K562 (cell line): Measurements from ENCODE around the gene SPATA13. TPM values are rescaled to one million over a fixed set of nuclear protein-coding genes. Genes with fewer than 3 reads are reported as not detected.

Experiments used
- ATAC-seq: fragments of 200-7000 bp; cut with Tn5 transposase; 3 replicates; pipeline ENCODE4 v1.9.1; 2020; ENCODE audit warnings: moderate library complexity
- BruUV-seq: library from RNA; stranded (reverse); fragments of 400-500 nt; replicated peaks from 2 replicates; lab custom pipeline; 2021; lab: Mats Ljungman, UMichigan
- CTCF ChIA-PET: fragments of 300-600 bp; formaldehyde crosslinking; extraction: SDS; loops from one replicate; lab custom pipeline; 2021; ENCODE audit warnings: low intra/inter-chr PET ratio; lab: Yijun Ruan, JAX
- POLR2A ChIA-PET: fragments of 300-600, 350-650 bp; sonication (Branson Sonifier 250); formaldehyde crosslinking; extraction: SDS; loops from one replicate; lab custom pipeline; 2021; ENCODE audit warnings: antibody characterized with exemption, inconsistent platforms; lab: Yijun Ruan, JAX
- DNase-seq, 4 experiments: peaks; one replicate each; pipeline versions ENCODE4 v3.0.0 to v3.0.0-alpha.2; 2011 to 2018; ENCODE audit warnings: low spot score in 3 of 4, mixed read lengths in 3 of 4; ENCODE audit errors: extremely low read depth in 1 of 4
- FAIRE-seq: peaks from 2 replicates; lab custom pipeline; 2011; peaks lifted over from hg19 to GRCh38; lab: Jason Lieb, UNC
- H2AFZ ChIP-seq: 2 replicates; pipeline ENCODE4 v1.6.0; 2011; ENCODE audit warnings: low read depth, low read length, control low read depth, inconsistent platforms
- H3K27ac ChIP-seq: fragments of 200-600 bp; 3 replicates; pipeline ENCODE4 v1.8.0; 2011; ENCODE audit warnings: low read depth, mild to moderate bottlenecking, control low read depth, inconsistent platforms, low read length, moderate library complexity, mixed read lengths; ENCODE audit errors: extremely low read depth
- H3K27me3 ChIP-seq, 2 experiments: fragments of 300-600 bp in 1 of 2; 2 replicates in 1 of 2; 3 replicates in 1 of 2; pipeline versions ENCODE4 v1.6.0 to v1.8.0; 2011; ENCODE audit warnings: inconsistent platforms in 2 of 2, low read length in 2 of 2, mild to moderate bottlenecking in 1 of 2, mixed read lengths in 1 of 2, moderate library complexity in 1 of 2; ENCODE audit not compliant: control insufficient read depth in 2 of 2, insufficient read depth in 2 of 2
- H3K36me3 ChIP-seq: fragments of 300-600 bp; 3 replicates; pipeline ENCODE4 v1.8.0; 2011; ENCODE audit warnings: mild to moderate bottlenecking, low read length, inconsistent platforms; ENCODE audit not compliant: control insufficient read depth, insufficient read depth
- H3K4me1 ChIP-seq, 2 experiments: fragments of 200-600 bp in 1 of 2; replicated peaks in 1 of 2; 2 replicates in 1 of 2; 3 replicates in 1 of 2; pipeline versions ENCODE4 v1.5.1 to v1.8.0; 2011; ENCODE audit warnings: inconsistent platforms in 2 of 2, low read length in 2 of 2, mild to moderate bottlenecking in 1 of 2, mixed read lengths in 1 of 2, moderate library complexity in 1 of 2; ENCODE audit not compliant: control insufficient read depth in 2 of 2, insufficient read depth in 2 of 2
- H3K4me2 ChIP-seq: 2 replicates; pipeline ENCODE4 v1.6.1; 2011; ENCODE audit warnings: low read length, control low read depth, inconsistent platforms, mixed read lengths; ENCODE audit not compliant: insufficient read depth
- H3K4me3 ChIP-seq: fragments of 200-600 bp; sonication (generic), shearing (Covaris generic); 2 replicates; pipeline ENCODE4 v1.5.1; 2016; ENCODE audit warnings: control low read depth, inconsistent platforms
- H3K79me2 ChIP-seq: fragments of 200-600 bp; 3 replicates; pipeline ENCODE4 v1.8.0; 2011; ENCODE audit warnings: low read length, inconsistent platforms; ENCODE audit not compliant: control insufficient read depth, insufficient read depth
- H3K9ac ChIP-seq, 2 experiments: 2 replicates each; pipeline versions ENCODE4 v1.6.0 to v1.6.1; 2011; ENCODE audit warnings: low read depth in 2 of 2, low read length in 2 of 2, control low read depth in 1 of 2, inconsistent platforms in 1 of 2, mild to moderate bottlenecking in 1 of 2, mixed read lengths in 1 of 2; ENCODE audit not compliant: insufficient read depth in 1 of 2
- H3K9me1 ChIP-seq: one replicate; pipeline ENCODE4 v1.6.0; 2011; ENCODE audit warnings: inconsistent platforms, mild to moderate bottlenecking, low read length, moderate library complexity; ENCODE audit not compliant: control insufficient read depth, insufficient read depth
- H3K9me3 ChIP-seq: replicated peaks from 2 replicates; pipeline ENCODE4 v1.5.1; 2011; ENCODE audit warnings: low read depth, low read length, inconsistent platforms; ENCODE audit not compliant: control insufficient read depth, insufficient read depth
- H4K20me1 ChIP-seq: replicated peaks from 2 replicates; pipeline ENCODE4 v1.6.1; 2011; ENCODE audit warnings: low read length, inconsistent platforms, mixed read lengths; ENCODE audit not compliant: control insufficient read depth, insufficient read depth
- BACH1 ChIP-seq: fragments of 200-800 bp; sonication (Bioruptor generic); IDR thresholded peaks from 2 replicates; pipeline ENCODE4 v1.6.1; 2016; ENCODE audit warnings: missing genetic modification characterization, missing compliant biosample characterization
- E2F3 ChIP-seq: fragments of 250-450 bp; sonication (Bioruptor Pico); IDR thresholded peaks from 2 replicates; pipeline ENCODE4 v1.4.0; 2020; ENCODE audit warnings: mild to moderate bottlenecking
- HSF4 ChIP-seq: fragments of 250-450 bp; sonication (Bioruptor Pico); IDR thresholded peaks from 2 replicates; pipeline ENCODE4 v2.1.2; 2022; ENCODE audit warnings: mild to moderate bottlenecking, moderate library complexity, borderline replicate concordance
- ILK ChIP-seq: fragments of 450-650 bp; IDR thresholded peaks from 2 replicates; pipeline ENCODE4 v1.6.1; 2016; ENCODE audit warnings: missing genetic modification characterization, low read depth, mild to moderate bottlenecking, missing compliant biosample characterization, moderate library complexity, borderline replicate concordance
- KDM1A ChIP-seq, 2 experiments: fragments of 450-650 bp; IDR thresholded peaks; 2 replicates each; pipeline ENCODE4 v1.6.1; 2016; ENCODE audit warnings: mild to moderate bottlenecking in 2 of 2
- LCOR ChIP-seq: sonication (generic); formaldehyde crosslinking; IDR thresholded peaks from 2 replicates; pipeline ENCODE4 v1.8.0; 2022; ENCODE audit warnings: mild to moderate bottlenecking, missing genetic modification reagents
- POLR2G ChIP-seq: fragments of 200-400 bp; formaldehyde crosslinking; IDR thresholded peaks from 2 replicates; pipeline ENCODE4 v1.6.1; 2017; ENCODE audit warnings: low read depth, mild to moderate bottlenecking, antibody characterized with exemption, low read length, moderate library complexity
- SMARCA4 ChIP-seq: fragments of 450-650 bp; IDR thresholded peaks from 2 replicates; pipeline ENCODE4 v1.6.1; 2016
- SRF ChIP-seq, 2 experiments: fragments of 250-450, 450-650 bp in 1 of 2; sonication (Bioruptor Pico) in 1 of 2; sonication (generic) in 1 of 2; formaldehyde crosslinking; IDR thresholded peaks; 2 replicates each; pipeline versions ENCODE4 v1.5.0 to v1.5.1; 2020 to 2022; ENCODE audit warnings: mild to moderate bottlenecking in 1 of 2, missing genetic modification reagents in 1 of 2
- SRSF1 ChIP-seq: fragments of 200-400 bp; formaldehyde crosslinking; IDR thresholded peaks from 2 replicates; pipeline ENCODE4 v1.6.1; 2017; ENCODE audit warnings: mild to moderate bottlenecking, low read depth, low read length, moderate library complexity
- TCF7L2 ChIP-seq: fragments of 150-350 bp; IDR thresholded peaks from 2 replicates; pipeline ENCODE4 v1.6.1; 2016; ENCODE audit warnings: low read depth, mild to moderate bottlenecking, low read length, moderate library complexity
- ZFP1 ChIP-seq: fragments of 450-650 bp; formaldehyde crosslinking; IDR thresholded peaks from 2 replicates; pipeline ENCODE4 v1.4.0; 2020; ENCODE audit warnings: mild to moderate bottlenecking, mixed read lengths
- ZNF224 ChIP-seq: sonication (generic); formaldehyde crosslinking; IDR thresholded peaks from 2 replicates; pipeline ENCODE4 v1.8.0; 2022; ENCODE audit warnings: mild to moderate bottlenecking, missing genetic modification reagents
- ZNF23 ChIP-seq: fragments of 250-450 bp; sonication (Bioruptor Pico); IDR thresholded peaks from 2 replicates; pipeline ENCODE4 v1.4.0; 2020; ENCODE audit warnings: mild to moderate bottlenecking
- ZNF431 ChIP-seq: sonication (generic); formaldehyde crosslinking; IDR thresholded peaks from 2 replicates; pipeline ENCODE4 v1.8.0; 2022; ENCODE audit warnings: mild to moderate bottlenecking, missing genetic modification reagents
- ZNF436 ChIP-seq: fragments of 250-450, 450-650 bp; sonication (Bioruptor Pico); formaldehyde crosslinking; IDR thresholded peaks from 2 replicates; pipeline ENCODE4 v1.7.0; 2020; ENCODE audit warnings: mild to moderate bottlenecking
- ZNF507 ChIP-seq: conservative IDR thresholded peaks from 2 replicates; pipeline ENCODE4 v1.6.1; 2017; ENCODE audit warnings: missing genetic modification characterization, missing compliant biosample characterization
- ZNF75A ChIP-seq: fragments of 450-650 bp; formaldehyde crosslinking; IDR thresholded peaks from 2 replicates; pipeline ENCODE4 v1.4.0; 2020; ENCODE audit warnings: mild to moderate bottlenecking
- ZZZ3 ChIP-seq: fragments of 450-650 bp; IDR thresholded peaks from 2 replicates; pipeline ENCODE4 v1.6.1; 2016; ENCODE audit warnings: antibody characterized with exemption, mild to moderate bottlenecking, moderate library complexity
- WGBS: fragments of 100-300 bp; shearing (Covaris generic); methylation state at CpG from one replicate; pipeline ENCODE4 v1.1.6; 2016; ENCODE audit warnings: low coverage, mixed read lengths; ENCODE audit not compliant: insufficient coverage; ENCODE audit errors: missing lambda C conversion rate; 5-methylcytosine and 5-hydroxymethylcytosine counted together
- in situ Hi-C: fragments of 300-500 bp; cut with MboI; formaldehyde crosslinking; loops from 4 replicates; pipeline ENCODE4 v1.15.0; 2018; ENCODE audit warnings: inconsistent platforms, mixed read lengths
- intact Hi-C: fragments of 100-400 bp; cut with micrococcal nuclease; formaldehyde crosslinking; loops from 2 replicates; pipeline ENCODE4 v1.14.2; 2022
- polyA plus RNA-seq, 8 experiments: library from polyadenylated mRNA; depleted of rRNA in 4 of 8; stranded (reverse) in 5 of 8; unstranded in 3 of 8; fragments of >200 nt; fragmentation: Nextera tagmentation in 2 of 8; fragmentation: Illumina TruSeq in 1 of 8; extraction: Ambion mirVana in 2 of 8; extraction: Trizol in 1 of 8; gene quantifications; 2 replicates each; pipeline versions ENCODE4 v1.2.1 to v1.2.3, GENCODE V29; 2011 to 2014; ENCODE audit warnings: inconsistent platforms in 1 of 8, missing spikeins in 1 of 8
- total RNA-seq, 7 experiments: library from RNA; depleted of rRNA in 6 of 7; stranded (reverse); fragments of >200 nt in 6 of 7; fragmentation: Illumina TruSeq in 2 of 7; extraction: Trizol in 2 of 7; gene quantifications; 2 replicates each; pipeline versions ENCODE4 v1.2.1 to v1.2.3, GENCODE V29; 2011 to 2021; ENCODE audit warnings: low replicate concordance in 1 of 7
- TF ChIP-seq, protein P1 (sequence below): fragments of 450-650 bp; IDR thresholded peaks from 2 replicates; pipeline ENCODE4 v1.6.1; 2016; ENCODE audit warnings: borderline replicate concordance
- TF ChIP-seq, protein P2 (sequence below): fragments of 450-650 bp; IDR thresholded peaks from 2 replicates; pipeline ENCODE4 v1.6.1; 2016; ENCODE audit warnings: mild to moderate bottlenecking

The SPATA13 gene
- total and polyA plus RNA-seq, 9 of the 15 experiments (the other 6 are each of a cell fraction or from before 2014, with no cell fraction given), result 0.08 to 0.99 (median 0.21) TPM; not detected in 2

DNA sequence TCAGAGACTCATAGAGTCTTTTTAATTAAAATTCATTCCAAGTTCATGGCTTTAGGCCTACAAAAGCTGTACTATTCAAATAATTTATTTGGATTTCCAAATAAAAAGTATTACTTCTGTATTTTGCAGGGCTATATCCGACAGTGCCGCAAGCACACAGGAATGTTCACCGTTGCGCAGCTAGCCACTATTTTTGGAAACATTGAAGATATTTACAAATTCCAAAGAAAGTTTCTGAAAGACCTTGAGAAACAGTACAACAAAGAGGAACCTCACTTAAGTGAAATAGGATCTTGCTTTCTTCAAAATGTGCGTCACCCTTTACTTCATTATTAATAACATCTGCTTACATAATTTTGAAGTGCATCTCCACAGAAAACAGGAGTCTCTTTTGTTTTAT lies 128.3 kb downstream of the SPATA13 start (continued):
- TF ChIP-seq SRSF1, result no peak
- no peak for TF ChIP-seq POLR2G
- no peak for TF ChIP-seq LCOR
- no peak for TF ChIP-seq ZNF431
- TF ChIP-seq ZNF436, result no peak
- no peak for TF ChIP-seq ILK (tag)
- no peak for TF ChIP-seq ZZZ3
- TF ChIP-seq BACH1 (tag), result no peak
- TF ChIP-seq ZNF75A (CRISPR knock-in tag), result no peak
- TF ChIP-seq ZNF224 (CRISPR knock-in tag), result no peak
- TF ChIP-seq SMARCA4, result no peak
- no peak for TF ChIP-seq ZNF507

DNA sequence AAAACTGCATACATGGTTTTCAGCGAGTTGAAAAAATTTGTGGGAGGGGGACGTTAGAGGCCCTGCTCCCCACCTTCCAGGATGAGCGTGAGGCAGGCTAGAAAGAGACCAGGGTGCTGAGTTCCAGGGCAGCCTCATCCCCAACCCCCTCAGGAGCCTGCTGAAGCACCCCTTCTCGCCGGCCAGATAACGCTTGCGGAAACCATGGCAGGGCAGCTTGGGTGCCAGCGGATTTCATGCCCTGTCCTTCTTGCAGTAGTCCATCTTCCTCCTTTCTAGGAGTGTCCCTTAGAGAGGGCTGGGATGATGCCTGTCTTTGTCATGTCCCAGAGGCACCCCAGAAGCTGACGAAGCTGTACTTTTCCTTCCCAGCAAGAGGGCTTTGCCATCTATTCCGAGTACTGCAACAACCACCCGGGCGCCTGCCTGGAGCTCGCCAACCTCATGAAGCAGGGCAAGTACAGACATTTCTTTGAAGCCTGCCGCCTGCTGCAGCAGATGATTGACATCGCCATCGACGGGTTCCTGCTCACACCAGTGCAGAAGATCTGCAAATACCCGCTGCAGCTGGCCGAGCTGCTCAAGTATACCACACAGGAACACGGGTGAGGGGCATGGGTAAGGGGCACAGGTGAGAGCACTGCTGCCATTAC lies 129.9 kb downstream of the SPATA13 start:
- POLR2A ChIA-PET, result interaction anchor here (0.6 kb wide), 1 partner anchor 281 kb away, joined by 3 read pairs; no protein-coding TSS in a partner anchor
- FAIRE-seq, result no peak
- H3K36me3 ChIP-seq, result no peaks in the 10 kb centered on the region
- TF ChIP-seq KDM1A (IDR thresholded peaks at IDR 0.05) (no peak), SRF (CRISPR knock-in tag; IDR thresholded peaks at IDR 0.05) (no peak), E2F3 (CRISPR knock-in tag) (no peak), ZFP1 (CRISPR knock-in tag) (no peak), HSF4 (no peak), TCF7L2 (no peak), ZNF23 (no peak)
- TF ChIP-seq, protein P1, sequence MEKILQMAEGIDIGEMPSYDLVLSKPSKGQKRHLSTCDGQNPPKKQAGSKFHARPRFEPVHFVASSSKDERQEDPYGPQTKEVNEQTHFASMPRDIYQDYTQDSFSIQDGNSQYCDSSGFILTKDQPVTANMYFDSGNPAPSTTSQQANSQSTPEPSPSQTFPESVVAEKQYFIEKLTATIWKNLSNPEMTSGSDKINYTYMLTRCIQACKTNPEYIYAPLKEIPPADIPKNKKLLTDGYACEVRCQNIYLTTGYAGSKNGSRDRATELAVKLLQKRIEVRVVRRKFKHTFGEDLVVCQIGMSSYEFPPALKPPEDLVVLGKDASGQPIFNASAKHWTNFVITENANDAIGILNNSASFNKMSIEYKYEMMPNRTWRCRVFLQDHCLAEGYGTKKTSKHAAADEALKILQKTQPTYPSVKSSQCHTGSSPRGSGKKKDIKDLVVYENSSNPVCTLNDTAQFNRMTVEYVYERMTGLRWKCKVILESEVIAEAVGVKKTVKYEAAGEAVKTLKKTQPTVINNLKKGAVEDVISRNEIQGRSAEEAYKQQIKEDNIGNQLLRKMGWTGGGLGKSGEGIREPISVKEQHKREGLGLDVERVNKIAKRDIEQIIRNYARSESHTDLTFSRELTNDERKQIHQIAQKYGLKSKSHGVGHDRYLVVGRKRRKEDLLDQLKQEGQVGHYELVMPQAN, result no peak
- TF ChIP-seq, protein P2, sequence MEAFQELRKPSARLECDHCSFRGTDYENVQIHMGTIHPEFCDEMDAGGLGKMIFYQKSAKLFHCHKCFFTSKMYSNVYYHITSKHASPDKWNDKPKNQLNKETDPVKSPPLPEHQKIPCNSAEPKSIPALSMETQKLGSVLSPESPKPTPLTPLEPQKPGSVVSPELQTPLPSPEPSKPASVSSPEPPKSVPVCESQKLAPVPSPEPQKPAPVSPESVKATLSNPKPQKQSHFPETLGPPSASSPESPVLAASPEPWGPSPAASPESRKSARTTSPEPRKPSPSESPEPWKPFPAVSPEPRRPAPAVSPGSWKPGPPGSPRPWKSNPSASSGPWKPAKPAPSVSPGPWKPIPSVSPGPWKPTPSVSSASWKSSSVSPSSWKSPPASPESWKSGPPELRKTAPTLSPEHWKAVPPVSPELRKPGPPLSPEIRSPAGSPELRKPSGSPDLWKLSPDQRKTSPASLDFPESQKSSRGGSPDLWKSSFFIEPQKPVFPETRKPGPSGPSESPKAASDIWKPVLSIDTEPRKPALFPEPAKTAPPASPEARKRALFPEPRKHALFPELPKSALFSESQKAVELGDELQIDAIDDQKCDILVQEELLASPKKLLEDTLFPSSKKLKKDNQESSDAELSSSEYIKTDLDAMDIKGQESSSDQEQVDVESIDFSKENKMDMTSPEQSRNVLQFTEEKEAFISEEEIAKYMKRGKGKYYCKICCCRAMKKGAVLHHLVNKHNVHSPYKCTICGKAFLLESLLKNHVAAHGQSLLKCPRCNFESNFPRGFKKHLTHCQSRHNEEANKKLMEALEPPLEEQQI, result no peak

More for the DNA sequence above, 129.9 kb downstream of the SPATA13 start:
- Histone ChIP-seq H4K20me1 (no peaks in the 10 kb centered on the region), H3K27ac (no peak overlapping the region), H3K9ac (no peak overlapping the region), H3K9me1 (no peaks in the 10 kb centered on the region), H3K9me3 (no peaks in the 10 kb centered on the region), H3K79me2 (no peaks in the 10 kb centered on the region), H3K4me3 (no peak overlapping the region), H3K4me1 (no peaks in the 10 kb centered on the region), H3K4me2 (no peak overlapping the region), H2AFZ (no peak overlapping the region), H3K27me3 (peaks cover 12 to 38% of the 10 kb centered on the region in 2 experiments)
- in situ Hi-C loops, result no loop called here
- CTCF ChIA-PET, result no interaction called here
- ATAC-seq, result no peak
- no peak for DNase-seq
- under 1% methylated on average over 19 of the region's 20 CpGs for WGBS
- no TSS peak for BruUV-seq
- intact Hi-C loops, result no loop called here
